ENCODE results near the gene LMNA.

DNA sequence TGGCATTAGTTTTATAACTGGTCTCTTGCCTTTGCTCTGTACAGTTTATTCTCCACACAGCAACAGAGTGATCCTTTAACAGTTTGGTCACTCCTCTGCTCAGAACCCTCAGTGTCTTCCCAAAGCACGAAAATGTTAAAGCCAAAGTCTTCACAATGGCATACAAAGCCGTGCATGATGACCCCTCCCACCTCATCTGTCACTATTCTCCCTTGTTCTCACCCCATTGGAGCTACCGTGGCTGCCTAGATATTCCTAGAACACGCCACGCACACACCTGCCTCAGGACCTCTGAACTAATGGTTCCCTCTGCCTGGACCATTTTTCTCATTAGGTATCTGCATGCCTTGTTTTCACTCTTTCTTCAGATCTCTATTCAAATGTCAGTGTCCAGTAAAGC, 30.2 kb downstream of the LMNA start:
- TF ChIP-seq, protein P1, sequence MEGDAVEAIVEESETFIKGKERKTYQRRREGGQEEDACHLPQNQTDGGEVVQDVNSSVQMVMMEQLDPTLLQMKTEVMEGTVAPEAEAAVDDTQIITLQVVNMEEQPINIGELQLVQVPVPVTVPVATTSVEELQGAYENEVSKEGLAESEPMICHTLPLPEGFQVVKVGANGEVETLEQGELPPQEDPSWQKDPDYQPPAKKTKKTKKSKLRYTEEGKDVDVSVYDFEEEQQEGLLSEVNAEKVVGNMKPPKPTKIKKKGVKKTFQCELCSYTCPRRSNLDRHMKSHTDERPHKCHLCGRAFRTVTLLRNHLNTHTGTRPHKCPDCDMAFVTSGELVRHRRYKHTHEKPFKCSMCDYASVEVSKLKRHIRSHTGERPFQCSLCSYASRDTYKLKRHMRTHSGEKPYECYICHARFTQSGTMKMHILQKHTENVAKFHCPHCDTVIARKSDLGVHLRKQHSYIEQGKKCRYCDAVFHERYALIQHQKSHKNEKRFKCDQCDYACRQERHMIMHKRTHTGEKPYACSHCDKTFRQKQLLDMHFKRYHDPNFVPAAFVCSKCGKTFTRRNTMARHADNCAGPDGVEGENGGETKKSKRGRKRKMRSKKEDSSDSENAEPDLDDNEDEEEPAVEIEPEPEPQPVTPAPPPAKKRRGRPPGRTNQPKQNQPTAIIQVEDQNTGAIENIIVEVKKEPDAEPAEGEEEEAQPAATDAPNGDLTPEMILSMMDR (conservative IDR thresholded peaks at IDR 0.05; ENCODE audit: low read length), result no peak
- no peak for TF ChIP-seq EZH2phosphoT487 (IDR thresholded peaks at IDR 0.05; ENCODE audit: borderline replicate concordance)

All from Loucy (cell line).